Suppressor macrophage treated with lipopolysaccharide for 4 hours (primary cell): ENCODE data around the gene TRIM26.

Experiments used
- DNase-seq: peaks from one replicate; pipeline ENCODE4 v3.0.0-alpha.2; 2020

Gene TRIM26

DNA sequence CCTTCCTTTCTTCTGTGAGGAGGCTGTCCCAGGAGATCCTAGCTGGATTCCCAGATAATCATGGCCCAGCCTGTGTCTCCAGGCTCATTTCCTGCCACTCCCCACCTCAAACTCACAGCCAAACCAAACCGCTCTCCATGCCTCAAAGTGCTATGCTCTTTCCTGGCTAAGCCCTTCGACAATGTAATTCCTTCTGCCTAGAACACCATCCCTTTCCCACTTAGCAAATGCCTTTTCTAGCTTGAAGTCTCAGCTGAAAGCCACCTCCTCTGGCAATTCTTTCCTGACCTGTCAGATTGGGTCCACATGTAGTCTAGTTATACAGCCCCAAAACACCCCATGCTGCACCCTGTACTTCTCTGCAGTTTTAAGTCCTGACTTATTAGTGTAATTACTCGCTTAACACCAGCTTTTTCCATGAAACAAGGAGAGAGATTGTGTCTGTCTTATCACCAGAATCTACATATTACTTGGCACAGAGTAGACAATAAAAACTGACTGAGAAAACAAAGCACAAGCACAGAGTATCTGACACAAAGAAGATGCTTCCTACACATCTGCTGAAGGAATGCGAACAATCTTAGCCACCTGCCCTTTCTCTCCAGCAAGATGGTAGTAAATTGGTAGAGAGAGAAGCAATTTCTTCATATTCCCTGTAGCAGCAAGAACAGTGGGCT is 5.4 kb downstream of the TRIM26 start:
- no peak for DNase-seq

DNA sequence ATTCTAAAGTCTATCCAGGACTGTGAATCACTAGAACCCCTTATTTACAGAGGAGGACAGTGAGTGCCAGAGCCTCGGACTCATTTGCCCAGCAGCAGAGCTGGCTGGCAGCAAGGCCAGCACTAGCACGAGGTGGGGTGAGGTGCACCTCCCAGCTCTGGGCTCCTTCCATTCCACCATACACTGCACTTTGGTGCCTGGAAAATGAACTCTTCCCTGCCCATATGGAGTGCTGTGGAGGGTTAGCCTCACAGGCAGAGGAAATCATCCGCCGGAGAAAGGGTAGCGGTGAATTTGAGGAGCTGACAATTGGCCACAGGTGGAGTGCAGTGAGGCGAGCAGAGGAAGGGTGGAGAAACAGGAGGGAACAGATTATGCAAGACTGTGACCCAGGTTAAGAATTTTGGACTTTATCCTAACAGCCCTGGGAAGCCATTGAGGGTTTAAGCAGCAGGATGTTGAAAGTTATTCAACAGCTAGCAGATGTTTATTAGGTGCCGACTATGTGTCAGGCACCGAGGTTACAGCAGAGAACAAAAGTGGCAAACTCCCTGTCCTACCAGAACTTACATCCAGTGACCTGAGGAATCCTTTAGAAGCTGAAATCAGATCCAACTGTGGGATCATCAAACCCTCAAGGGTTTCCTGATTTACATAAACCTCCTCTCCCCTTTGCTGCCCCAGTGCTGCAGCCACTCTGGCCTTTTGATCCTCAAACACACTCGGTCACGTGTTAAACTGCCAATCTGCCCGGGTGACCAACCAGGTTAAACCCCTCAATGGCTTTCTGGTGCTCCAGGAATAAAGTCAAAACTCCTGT is 6.2 kb downstream of the TRIM26 start:
- DNase-seq: no peak

DNA sequence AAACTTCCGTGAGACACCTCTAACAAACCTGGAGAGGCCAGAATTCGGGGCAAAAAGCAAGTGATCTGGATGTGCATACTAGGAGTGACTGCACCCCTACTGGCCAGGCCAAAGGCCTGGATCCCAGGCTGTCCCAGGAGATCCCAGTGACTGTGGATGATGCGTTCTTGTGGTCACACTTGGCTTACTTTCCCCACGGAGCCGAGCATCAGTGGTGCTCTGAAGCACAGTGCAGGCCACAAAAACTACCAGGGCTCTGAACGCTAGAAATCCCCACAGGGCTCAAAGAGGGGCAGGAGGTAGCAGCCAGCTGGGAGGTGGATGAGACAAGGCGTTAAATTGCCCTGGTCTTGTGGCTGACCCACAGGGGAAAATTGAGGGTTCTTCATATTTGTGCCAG is 7.1 kb downstream of the TRIM26 start:
- no peak for DNase-seq

DNA sequence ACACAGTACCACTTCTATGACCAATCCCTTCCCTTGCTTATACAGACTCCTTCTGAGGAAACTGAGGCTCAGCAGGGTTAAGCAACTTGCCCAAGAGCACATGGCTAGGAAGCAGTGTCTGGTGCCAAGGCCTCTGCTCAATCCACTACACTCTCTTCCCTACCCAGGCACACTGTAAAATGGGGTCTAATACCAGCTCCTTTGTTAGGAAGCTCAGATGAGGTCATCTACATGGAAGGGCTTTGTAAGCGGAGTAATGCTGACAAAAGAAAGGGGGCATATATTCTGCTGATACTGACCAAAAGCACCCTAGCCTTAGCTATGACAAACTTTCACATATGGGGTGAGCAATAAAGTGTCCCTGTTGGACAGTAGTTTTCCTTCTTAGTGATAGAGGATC is 9.1 kb downstream of the TRIM26 start:
- no peak for DNase-seq

DNA sequence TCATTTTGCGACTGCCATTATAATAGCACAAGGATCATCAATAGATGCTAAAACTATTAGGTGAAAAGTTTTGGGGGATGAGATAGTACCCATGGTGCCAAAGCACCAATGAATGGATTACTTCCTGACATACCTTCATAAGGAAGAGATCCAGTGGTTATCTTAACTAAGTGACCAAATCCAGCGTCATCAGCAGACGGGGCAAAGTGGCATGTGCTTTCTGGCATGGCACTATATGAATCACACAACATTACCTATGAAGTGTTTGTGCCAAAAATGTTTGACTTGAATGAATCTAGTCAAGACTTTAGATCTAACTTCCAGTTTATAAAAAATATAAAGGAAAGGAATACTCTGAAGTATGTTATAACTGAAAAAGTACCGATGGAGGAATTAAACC is 10.8 kb downstream of the TRIM26 start:
- no peak for DNase-seq

DNA sequence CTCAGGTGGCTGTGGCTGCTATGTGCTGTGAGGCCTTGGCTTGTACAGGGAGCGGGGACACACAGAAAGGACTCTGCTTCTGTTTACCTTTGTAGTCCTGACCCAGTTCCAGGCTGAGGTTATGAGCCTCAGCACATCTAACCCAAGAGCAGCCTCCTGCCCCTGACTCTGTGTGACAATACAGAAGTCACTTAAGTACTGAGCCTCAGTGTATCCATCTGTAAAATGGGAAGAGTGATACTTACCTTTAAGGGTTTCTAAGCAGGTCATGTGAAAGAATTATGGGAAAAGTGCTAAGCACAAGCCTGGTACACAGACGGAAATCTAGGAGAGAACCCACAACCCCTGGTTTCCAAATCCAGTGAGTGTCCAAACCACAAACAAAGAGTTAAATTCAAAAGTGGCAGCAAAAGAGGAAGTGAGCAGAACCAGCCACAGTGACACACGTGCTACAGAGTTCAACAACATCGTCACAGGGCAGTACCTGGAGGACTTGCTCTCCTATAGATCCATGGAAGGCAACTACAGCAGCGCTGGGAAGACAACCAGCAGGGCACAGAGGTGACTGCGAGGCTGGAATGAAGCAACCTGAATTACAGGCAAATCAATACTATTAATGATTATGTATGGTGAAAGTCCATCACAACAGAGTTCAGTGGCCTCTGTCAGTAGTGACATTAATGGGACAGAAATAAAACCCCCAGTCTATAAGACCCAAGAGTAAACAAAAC is 12.5 kb downstream of the TRIM26 start:
- peak; percentile 65 for DNase-seq

DNA sequence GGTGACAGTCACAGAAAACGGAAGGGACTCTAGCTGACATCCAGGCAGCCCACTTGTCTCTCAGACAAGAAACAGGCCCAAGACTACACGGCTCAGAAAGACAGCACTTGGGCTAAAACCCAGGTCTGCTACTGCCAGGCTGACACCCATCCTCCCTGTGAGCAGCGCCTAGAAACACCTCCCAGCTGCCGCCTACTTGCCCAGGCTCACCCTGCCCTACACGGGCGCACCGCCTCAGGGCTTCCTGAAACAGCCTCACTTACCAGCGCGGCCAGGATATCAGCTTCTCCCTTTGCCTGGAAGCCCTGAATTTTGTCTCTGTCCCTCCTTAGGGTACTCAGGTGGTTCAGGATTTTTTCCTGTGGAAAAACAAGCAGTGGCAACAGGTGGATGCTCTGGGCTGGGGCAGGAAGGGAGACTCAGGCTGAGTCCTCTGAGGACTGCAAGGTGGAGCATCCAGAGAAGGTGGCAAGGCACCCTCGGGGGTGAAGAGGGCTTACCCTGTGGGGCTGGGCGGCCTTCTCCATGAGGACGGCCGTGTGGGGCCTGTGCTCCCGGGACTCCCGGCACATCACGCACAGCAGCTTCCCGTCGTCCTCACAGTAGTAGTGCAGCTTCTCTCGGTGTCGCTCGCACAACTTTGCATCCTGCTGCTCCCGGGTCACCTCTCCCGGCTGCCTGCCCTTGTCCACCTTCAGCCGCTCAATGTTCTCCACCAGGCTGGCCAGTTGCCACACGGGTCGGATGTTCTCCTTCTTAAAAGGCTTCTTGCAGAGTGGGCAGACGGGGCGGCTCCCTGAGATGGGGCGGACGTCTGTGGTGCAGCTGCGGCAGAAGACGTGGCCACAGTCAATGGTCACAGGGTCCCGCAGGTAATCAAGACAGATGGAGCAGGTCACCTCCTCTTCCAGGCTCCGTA is 14.8 kb downstream of the TRIM26 start:
- DNase-seq: no peak

DNA sequence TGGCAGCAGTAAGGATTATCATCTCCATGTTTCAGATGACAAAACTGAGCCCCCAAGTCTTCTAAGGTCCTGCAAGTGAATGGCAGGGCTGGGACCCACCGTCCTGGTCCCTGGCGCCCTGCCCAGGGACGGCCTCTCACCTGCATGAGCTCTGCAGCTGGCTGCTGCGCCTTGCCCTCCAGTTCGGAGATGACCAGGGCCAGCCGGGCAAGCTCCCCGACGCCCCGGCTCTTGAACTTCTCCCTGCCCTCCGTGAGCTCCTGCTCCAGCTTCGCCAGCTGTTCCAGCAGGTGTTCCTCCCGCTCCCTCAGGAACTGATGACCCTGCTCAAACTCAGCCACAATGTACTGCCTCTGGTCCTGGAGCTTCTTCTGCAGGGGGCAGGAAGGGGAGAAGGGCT is 16.8 kb downstream of the TRIM26 start:
- DNase-seq: no peak

DNA sequence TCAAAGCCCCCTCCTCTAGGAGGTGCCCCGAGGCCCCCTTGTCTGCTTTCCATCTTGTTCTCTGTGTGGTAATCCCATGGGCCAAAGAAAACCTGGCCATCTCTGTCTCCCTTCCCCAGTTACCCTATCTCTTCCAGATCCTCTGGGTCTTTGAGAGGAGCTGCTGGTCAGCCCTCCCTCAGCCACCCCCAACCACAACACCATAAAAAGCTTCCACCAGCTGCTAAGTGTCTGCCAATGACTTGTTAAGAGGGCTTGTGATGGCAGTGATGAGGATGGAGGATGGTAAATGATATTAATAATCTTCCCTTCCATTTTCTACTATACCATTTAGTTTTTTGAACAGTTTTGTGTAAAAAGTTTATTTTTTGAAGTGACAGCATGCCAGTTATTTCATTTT is 17.3 kb downstream of the TRIM26 start:
- DNase-seq: no peak

DNA sequence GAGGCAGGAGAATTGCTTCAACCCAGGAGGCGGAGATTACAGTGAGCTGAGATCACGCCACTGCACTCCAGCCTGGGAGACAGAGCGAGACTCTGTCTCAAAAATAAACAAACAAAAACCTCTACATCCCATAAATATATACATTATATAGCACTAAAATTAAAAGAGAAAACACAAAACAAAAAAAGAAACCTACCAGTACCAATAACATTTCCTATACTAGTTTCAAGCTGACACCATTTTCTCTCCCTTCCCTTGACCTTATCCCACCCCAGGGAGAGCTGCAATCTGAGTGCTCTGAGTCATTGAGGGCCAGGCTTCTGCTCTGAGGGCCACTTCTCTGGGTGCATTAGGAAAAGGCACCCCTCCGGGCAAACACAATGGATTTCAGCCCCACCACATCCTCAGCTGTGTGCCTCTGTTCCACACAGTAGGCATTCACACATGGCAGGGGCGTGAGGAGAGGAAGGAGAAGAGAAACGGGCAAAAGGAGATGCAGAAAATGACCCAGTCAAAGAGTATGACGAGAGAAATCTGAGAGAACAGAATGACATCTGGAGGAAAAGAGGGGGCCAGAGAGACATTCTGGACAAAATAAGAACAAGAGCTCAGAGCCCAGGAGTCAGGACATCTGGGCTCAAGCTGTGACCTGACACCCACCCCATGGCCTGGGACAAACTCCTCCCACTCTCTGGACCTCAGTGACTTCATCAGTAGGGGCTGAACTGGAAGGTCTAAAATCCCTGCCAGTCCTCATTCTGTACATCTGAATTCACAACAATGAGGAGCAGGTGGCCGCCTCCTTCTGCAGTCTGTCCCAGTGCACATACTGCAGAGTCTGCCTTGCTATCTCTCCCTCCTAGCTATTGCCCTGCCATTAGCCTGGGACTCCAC is 18.2 kb downstream of the TRIM26 start:
- peak; percentile 33 for DNase-seq

DNA sequence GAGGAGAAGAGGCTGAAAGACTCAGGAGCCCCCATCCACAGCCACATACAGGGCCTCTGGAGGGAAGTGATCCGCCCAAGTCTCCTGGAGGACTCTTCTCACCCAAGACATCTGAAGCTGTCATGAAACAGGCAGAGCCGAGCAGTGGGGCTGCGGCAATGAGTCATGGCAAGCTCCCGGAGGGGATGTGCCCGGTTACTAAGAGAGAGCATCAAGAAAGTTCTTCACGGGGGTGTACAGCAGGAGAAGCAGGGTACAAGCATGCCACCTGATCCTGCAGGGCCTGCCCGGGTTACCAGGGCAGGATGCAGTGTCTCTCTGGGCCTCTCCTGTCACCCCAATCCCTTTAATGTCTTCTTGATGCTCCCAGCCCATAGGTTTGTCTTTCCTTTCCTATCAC is 21.1 kb downstream of the TRIM26 start:
- DNase-seq: no peak

DNA sequence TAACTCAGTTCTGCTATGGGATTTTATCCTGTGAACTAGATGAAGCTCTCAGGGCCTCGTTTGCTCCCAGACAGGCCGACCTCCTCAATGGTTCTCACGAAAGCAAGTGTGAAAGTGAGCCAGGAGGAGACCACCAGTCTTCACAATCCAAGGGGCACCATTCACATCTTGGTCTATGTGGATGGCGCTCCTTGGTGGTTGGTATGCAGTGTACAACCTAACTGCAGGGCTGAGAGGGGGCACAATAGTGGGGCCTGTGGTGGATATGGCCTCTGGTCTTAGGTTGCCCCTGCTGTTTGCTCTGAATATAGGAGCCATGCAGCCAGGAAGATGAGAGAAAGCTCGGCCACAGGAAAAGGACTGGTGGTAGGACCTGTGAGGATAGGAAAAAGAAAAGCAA is 24.7 kb downstream of the TRIM26 start:
- DNase-seq: no peak

DNA sequence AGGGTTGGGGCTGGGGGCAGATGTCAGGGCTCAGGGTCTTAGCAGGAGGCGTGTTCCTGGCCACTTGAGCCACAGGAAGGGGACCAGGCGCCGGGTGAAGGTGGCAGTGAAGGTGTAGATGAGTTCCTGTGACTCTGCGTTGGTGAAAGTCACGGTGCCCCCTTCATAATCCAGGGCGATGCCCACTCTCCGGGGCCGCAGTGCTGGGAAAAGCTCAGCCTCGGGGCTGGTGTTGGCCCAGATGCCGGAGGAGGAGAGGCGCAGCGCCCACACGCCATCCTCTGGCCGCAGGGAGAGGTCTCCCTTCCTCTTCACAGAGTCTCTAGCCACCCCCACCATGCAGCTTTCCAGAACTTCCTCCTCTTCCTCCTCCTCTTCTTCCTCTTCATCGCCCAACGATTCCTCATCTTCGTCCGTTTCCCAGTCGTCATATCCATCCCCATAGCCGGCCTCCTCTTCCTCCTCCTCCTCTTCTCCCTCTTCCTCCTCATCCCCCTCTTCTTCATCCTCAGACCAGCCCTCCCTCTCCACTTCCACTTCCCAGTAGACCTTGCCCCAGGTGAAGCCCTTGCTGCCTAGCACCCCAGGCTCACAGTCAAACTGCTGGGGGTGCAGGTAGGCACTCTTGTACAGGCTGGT is 27.2 kb downstream of the TRIM26 start:
- DNase-seq: no peak

DNA sequence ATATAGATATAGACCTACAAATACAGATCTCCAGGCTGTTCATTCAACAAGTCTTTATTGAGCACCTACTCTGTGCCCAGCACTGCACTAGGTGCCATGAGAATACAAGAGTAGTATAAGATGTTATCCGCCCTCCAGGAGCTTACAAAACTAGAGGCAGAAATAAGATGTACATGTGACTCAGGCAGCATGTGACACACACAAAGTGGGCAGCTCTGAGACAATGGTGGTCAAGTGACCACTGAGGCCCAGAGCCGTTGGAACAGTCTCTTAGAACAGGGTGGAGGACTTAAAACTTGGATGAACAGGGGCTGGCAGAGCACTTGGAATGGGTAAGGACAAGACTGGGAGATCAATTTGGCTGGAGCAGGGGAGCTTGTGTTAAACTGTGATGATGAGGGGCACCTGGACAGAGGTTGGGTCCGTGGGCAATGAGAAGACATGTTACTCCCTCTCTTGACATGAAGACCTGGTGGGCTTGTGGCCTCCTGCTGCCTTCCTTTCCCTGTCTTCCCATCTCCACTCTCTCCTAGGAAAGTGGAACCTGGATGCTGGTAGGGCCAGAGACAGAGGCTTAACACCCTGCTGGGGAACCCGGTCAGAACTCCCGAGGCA is 28.7 kb downstream of the TRIM26 start:
- DNase-seq: no peak

DNA sequence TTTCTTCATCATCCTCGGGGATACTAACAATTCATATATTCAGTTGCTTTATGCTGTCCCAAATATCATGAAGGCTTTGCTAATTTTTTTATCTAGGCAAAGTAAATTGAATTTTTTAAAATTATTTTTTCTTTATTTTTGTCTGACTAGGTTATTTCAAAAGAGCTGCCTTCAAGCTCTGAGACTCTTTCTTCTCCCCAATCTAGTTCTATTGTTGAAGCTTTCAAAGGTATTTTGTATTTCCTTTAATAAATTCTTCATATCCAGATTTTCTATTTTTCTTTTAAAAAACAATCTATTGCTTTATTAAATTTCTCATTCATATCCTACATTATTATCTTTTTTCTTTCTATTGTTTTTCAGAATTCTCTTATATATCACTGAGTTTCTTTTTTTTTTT is 33.1 kb downstream of the TRIM26 start:
- DNase-seq: no peak

DNA sequence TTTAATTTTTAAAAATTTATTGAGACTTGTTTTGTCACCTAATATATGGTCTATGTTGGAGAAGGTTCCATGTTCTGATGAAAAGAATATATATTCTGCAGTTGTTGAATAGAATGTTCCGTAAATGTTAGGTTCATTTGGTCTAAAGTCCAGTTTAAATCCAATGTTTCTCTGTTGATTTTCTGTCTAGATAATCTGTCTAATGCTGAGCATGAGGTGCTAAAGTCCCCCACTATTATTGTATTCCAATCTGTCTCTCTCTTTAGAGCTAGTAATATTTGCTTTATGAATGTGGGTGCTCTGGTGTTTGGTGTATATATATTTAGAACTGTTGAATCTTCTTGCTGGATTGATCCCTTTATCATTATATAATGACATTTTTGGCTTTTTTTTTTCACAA is 34.4 kb downstream of the TRIM26 start:
- DNase-seq: no peak

DNA sequence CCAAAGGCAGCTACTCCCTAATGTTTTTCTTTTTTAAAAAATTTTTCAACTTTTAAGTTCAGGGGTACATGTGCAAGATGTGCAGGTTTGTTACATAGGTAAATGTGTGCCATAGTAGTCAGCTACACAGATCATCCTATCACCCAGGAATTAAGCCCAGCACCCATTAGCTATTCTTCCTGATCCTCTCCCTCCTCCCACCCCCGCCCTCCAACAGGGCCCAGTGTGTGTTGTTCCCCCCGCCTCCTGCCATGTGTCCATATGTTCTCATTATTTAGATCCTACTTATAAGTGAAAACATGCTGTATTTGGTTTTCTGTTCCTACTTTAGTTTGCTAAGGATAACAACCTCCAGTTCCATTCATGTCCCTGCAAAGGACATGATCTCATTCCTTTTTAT is 37.4 kb downstream of the TRIM26 start:
- DNase-seq: no peak

DNA sequence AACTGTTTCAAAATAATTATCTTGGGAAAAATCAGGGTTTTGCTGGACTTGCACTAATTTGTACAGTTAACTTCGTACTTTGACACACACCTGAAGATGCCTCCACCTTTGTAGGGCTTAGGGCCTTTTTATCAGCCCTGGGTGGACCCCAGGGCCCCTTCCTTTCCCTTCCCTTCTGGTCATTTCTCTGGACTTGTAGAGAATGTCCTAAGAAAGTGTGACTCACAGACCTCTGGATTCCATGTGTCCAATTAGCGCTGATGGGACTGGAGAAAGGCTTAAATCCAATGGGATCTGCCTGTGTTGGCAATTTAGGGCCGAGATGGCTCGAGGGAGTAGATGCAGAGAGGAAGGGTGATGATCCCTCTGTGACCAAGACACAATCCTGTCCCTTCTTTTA is 40.5 kb downstream of the TRIM26 start:
- DNase-seq: no peak

DNA sequence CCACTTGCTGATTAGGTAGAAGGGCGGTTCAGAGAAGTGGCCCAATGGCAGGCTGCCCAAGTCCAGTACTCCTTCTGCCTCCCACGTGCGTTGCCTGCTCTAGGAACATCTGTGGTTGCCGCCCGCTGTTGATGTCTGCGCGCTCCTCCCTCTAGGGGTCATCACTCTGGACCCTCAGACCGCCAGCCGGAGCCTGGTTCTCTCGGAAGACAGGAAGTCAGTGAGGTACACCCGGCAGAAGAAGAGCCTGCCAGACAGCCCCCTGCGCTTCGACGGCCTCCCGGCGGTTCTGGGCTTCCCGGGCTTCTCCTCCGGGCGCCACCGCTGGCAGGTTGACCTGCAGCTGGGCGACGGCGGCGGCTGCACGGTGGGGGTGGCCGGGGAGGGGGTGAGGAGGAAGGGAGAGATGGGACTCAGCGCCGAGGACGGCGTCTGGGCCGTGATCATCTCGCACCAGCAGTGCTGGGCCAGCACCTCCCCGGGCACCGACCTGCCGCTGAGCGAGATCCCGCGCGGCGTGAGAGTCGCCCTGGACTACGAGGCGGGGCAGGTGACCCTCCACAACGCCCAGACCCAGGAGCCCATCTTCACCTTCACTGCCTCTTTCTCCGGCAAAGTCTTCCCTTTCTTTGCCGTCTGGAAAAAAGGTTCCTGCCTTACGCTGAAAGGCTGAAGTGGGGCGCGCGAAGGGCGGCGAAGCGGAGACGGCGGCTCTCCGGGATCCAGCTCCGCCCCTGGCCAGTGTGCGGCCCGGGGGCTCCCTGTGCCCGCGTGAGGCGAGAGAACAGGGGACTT is 41.3 kb downstream of the TRIM26 start:
- no peak for DNase-seq
